ENCODE results near the gene ZC3H12A. TPM values are rescaled to one million over a fixed set of nuclear protein-coding genes. Genes with fewer than 3 reads are reported as not detected.

ZC3H12A gene
- total RNA-seq, 4 donors from 2014 or later = 29.7 to 37.0 (median 33.4) TPM

DNA sequence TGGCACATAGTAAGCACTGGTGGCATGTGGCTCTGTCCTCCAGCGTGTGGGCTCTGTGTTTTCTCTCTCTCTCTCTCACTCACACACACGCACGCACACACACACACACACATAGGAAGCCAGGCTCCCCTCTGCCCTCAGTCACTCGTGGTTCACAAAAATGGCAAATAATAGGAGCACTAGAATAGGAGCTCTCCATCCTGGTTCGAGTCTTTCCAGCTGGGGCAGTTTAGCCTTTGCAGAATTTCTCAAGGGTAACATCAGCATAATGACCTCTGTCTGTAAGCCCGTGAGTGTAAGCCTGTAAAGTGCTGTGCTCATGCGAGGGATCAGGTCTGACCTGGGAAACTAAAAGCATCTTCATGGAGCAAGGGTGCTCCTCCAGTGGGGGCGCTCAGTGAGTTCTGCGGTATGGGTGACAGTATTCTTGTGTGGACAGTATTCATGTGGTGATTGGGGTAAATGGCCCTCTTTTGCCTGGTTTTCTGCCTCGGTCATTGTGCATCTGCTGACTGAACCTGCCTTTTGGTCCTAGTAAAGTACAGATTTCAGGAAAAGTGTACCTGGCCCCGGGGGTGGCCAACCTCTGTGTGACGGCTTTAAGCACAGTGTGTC, 842 bp upstream of the ZC3H12A start:
- peaks cover 0 to 14% (median 0%) of the 10 kb centered on the region in 3 donors for H3K36me3 ChIP-seq
- peak in 2 of 3 donors; percentile 49 to 67 for DNase-seq
- peak overlapping the region; percentile 93 to 98 (median 96) for H3K27ac ChIP-seq
- H3K9me3 ChIP-seq = no peaks in the 10 kb centered on the region
- H3K4me1 ChIP-seq = peaks cover 6 to 66% (median 8%) of the 10 kb centered on the region in 4 donors
- peak overlapping the region; percentile 73 to 89 (median 86) for H3K4me3 ChIP-seq
- H3K27me3 ChIP-seq = no peaks in the 10 kb centered on the region
- TF ChIP-seq, protein P1, sequence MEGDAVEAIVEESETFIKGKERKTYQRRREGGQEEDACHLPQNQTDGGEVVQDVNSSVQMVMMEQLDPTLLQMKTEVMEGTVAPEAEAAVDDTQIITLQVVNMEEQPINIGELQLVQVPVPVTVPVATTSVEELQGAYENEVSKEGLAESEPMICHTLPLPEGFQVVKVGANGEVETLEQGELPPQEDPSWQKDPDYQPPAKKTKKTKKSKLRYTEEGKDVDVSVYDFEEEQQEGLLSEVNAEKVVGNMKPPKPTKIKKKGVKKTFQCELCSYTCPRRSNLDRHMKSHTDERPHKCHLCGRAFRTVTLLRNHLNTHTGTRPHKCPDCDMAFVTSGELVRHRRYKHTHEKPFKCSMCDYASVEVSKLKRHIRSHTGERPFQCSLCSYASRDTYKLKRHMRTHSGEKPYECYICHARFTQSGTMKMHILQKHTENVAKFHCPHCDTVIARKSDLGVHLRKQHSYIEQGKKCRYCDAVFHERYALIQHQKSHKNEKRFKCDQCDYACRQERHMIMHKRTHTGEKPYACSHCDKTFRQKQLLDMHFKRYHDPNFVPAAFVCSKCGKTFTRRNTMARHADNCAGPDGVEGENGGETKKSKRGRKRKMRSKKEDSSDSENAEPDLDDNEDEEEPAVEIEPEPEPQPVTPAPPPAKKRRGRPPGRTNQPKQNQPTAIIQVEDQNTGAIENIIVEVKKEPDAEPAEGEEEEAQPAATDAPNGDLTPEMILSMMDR (IDR thresholded peaks at IDR 0.05) = no peak

DNA sequence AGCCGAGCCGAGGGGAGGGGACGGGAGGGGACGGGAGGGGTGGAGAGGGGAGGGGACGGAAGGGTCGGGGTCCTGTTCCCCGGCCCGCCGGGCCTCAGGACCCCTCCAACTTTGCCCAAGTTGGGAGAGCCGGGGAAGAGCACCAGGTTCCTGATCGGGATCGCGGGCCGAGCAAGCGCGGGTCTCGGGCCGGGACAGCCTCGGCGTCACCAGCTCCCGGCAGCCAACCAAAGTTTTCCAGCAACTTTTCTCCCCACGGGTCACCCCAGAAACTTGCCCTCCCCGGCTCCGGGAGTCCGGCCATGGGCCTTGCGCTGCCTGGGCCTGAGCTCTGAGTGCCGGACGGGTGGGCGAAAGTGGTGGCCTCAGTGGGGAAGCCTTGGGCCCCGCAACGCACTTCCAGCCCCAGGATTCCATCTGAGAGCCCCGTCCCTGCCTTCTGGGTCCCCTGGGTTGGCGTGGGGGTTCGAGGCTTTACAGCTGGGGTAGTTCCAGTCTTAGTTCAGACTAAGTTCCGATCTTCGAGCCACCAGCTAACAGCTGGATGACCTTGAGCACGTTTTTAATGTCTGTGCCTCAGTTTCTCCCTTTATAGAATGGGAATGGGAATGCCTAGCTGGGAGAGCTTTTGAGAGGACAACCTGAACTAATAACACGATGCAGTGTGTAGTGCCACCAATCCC, 458 bp downstream of the ZC3H12A start:
- peak overlapping the region; percentile 73 to 89 (median 86) for H3K4me3 ChIP-seq
- peak in 2 of 3 donors; percentile 56 to 63 for DNase-seq
- H3K27ac ChIP-seq = peak overlapping the region; percentile 93 to 98 (median 96)

DNA sequence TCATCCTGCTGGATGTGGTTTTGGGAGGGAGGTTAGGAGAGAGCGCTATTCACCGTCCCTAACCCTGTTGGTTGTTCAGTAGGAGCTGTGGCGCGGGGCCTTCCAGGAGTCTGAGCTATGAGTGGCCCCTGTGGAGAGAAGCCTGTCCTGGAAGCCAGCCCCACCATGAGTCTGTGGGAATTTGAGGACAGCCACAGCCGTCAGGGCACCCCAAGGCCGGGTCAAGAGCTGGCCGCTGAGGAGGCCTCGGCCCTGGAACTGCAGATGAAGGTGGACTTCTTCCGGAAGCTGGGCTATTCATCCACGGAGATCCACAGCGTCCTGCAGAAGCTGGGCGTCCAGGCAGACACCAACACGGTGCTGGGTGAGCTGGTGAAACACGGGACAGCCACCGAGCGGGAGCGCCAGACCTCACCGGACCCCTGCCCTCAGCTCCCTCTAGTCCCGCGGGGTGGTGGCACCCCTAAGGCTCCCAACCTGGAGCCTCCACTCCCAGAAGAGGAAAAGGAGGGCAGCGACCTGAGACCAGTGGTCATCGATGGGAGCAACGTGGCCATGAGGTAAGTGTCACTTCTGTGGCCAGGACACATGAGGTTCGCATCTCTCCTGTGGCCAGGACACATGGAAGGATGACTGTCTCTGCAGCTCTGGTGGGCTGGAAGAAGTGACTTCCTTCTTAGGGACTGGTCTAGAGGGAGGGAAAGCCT, 1.2 kb downstream of the ZC3H12A start:
- Histone ChIP-seq H3K36me3 (peaks cover 0 to 20% (median 0%) of the 10 kb centered on the region in 3 donors), H3K4me1 (peaks cover 10 to 86% (median 26%) of the 10 kb centered on the region in 4 donors), H3K27ac (peak overlapping the region; percentile 93 to 98 (median 96)), H3K9me3 (no peaks in the 10 kb centered on the region), H3K4me3 (peak overlapping the region; percentile 73 to 89 (median 86)), H3K27me3 (no peaks in the 10 kb centered on the region)
- DNase-seq = peak in 2 of 3 donors; percentile 55 to 60
- TF ChIP-seq POLR2A (IDR thresholded peaks at IDR 0.05) = peak in 1 of 2 donors; percentile 16
- TF ChIP-seq, protein P1 (IDR thresholded peaks at IDR 0.05) = no peak

More for the DNA sequence above, 458 bp downstream of the ZC3H12A start:
- H3K4me1 ChIP-seq = peaks cover 6 to 79% (median 20%) of the 10 kb centered on the region in 4 donors
- H3K9me3 ChIP-seq = no peaks in the 10 kb centered on the region
- no peak for TF ChIP-seq POLR2A (IDR thresholded peaks at IDR 0.05)
- TF ChIP-seq, protein P1 (IDR thresholded peaks at IDR 0.05) = no peak
- H3K36me3 ChIP-seq = peaks cover 0 to 14% (median 0%) of the 10 kb centered on the region in 3 donors
- H3K27me3 ChIP-seq = no peaks in the 10 kb centered on the region

DNA sequence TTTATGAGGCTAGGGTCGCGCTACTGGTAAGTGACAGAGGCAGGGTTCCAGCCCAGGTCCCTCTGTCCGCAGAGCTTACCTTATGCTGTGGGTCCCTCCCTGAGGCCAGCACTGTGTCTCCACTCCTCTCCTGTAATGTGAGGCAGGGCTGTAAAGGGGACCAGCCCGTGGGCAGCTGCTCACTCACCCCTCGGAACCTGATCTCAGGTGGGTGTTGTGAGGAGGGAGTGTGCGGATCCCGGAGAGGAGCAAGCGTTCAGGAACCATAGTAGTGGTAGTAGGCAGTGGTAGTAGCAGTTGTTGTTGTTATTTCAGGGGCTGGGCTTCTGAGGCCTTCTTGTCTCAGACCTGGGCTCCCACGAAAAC, 1.7 kb downstream of the ZC3H12A start:
- DNase-seq = no peak
- Histone ChIP-seq H3K27ac (peak overlapping the region; percentile 93 to 98 (median 96)), H3K4me1 (peaks cover 10 to 87% (median 26%) of the 10 kb centered on the region in 4 donors), H3K9me3 (no peaks in the 10 kb centered on the region), H3K4me3 (peak overlapping the region; percentile 73 to 89 (median 86)), H3K27me3 (no peaks in the 10 kb centered on the region), H3K36me3 (peaks cover 0 to 26% (median 0%) of the 10 kb centered on the region in 3 donors)
- no peak for TF ChIP-seq POLR2A (IDR thresholded peaks at IDR 0.05)

DNA sequence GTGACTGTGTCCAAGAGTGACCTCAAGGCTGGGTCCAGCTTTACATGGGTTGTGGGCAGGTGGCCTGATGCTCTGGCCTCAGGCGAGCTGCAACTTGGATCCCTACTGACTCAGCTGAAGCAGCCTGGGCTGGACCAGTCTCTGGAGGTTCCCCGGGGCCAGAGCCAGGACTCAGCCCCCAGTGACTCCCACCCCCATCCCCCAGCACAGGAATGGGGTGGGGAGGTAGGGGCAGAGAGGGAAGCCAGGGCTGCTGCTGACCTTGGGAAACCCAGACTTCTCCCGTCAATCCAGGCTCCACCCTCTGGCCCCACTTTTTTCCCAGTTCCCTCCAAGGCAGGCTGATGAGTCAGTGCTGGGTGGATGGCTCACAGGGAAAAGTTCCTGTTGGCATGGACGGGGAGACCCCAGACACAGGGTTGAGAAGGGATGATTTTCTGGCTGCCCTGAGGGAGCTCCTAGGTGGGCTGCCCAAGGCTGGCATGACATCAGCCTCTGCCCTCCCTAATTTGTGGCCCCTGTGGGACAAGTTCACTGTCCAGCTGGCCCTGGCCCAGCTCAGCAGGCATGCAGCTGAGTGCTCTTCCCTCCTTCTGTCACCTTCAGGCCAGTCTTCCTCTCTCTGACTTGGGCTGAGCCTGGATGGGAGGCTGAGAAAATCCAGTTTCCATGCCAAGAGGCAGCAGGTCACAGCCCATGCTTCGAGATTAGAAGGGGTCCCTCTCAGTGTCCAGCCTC, 2.2 kb downstream of the ZC3H12A start:
- no peaks in the 10 kb centered on the region for H3K27me3 ChIP-seq
- H3K27ac ChIP-seq = peak overlapping the region; percentile 93 to 98 (median 96)
- H3K36me3 ChIP-seq = peaks cover 0 to 31% (median 0%) of the 10 kb centered on the region in 3 donors
- DNase-seq = peak in 2 of 3 donors; percentile 79 to 87
- peaks cover 10 to 81% (median 26%) of the 10 kb centered on the region in 4 donors for H3K4me1 ChIP-seq
- peak overlapping the region; percentile 73 to 89 (median 86) for H3K4me3 ChIP-seq
- TF ChIP-seq POLR2A (IDR thresholded peaks at IDR 0.05) = peak; percentile 26 to 64
- TF ChIP-seq, protein P1 (IDR thresholded peaks at IDR 0.05) = no peak
- no peaks in the 10 kb centered on the region for H3K9me3 ChIP-seq

Measured in Peyer's patch (tissue), 4 donors.